ENCODE measurements around the gene TCEAL8.

GRCh38 chrX:103212749-103213457 is 42.1 kb downstream of the TCEAL8 start:
- TF ChIP-seq EP300 (IDR thresholded peaks at IDR 0.05) (no peak), POLR2A (IDR thresholded peaks at IDR 0.05) (no peak), CTCF (IDR thresholded peaks at IDR 0.05) (no peak), POLR2AphosphoS5 (IDR thresholded peaks at IDR 0.05) (no peak)

All from stomach (tissue), 4 donors.